Chondrocyte (in vitro differentiated cells): ENCODE data around the gene CTNND2. TPM values are rescaled to one million over a fixed set of nuclear protein-coding genes. Genes with fewer than 3 reads are reported as not detected.

Experiments
- DNase-seq: peaks from one replicate; pipeline ENCODE4 v3.0.0; 2021; ENCODE audit warnings: mixed read lengths, low spot score
- H3K27ac Mint-ChIP-seq: one replicate; pipeline ENCODE4 v1.8.0; 2021; ENCODE audit warnings: mild to moderate bottlenecking, moderate library complexity, mixed read lengths; ENCODE audit not compliant: unreplicated experiment
- H3K27me3 Mint-ChIP-seq: 2 replicates; pipeline ENCODE4 v1.8.0; 2021; ENCODE audit warnings: low read depth, mixed read lengths
- H3K36me3 Mint-ChIP-seq: 2 replicates; pipeline ENCODE4 v1.8.0; 2021; ENCODE audit warnings: low read depth, mixed read lengths
- H3K4me1 Mint-ChIP-seq: 2 replicates; pipeline ENCODE4 v1.8.0; 2021; ENCODE audit warnings: low read depth, mild to moderate bottlenecking, mixed read lengths
- H3K4me3 Mint-ChIP-seq: one replicate; pipeline ENCODE4 v1.8.0; 2021; ENCODE audit warnings: mild to moderate bottlenecking, moderate library complexity, mixed read lengths; ENCODE audit not compliant: unreplicated experiment
- H3K9me3 Mint-ChIP-seq: 2 replicates; pipeline ENCODE4 v1.8.0; 2021; ENCODE audit warnings: low read depth, mixed read lengths
- total RNA-seq: library from RNA; stranded (reverse); gene quantifications from 3 replicates; pipeline ENCODE4 v1.2.1, GENCODE V29; 2021
- TF ChIP-seq, protein P1 (sequence below): fragments of 200-600 bp; sonication (generic); IDR thresholded peaks from 2 replicates; pipeline ENCODE4 v1.5.0; 2021; ENCODE audit warnings: antibody characterized with exemption, mild to moderate bottlenecking, moderate library complexity

The CTNND2 gene
- total RNA-seq, 1 donor from 2014 or later: 2.1 TPM

DNA sequence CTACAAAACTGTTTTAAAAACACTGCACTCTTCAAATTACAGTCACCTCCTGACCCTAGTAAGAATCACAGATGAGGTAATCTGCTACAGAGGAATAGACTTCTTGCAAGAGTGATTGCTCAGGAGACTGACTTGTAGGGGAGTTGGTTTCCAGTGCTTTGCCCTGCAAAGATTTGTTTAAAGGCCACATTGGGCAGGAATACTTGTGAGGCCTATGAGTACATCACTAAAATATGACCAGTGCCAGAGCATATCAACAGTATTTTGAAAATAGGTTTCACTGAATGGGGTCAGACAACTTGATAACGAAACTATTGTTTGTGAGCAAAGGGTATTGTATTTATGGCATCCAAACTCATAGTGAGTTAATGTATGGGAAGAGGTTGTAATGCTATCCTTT lies 21.5 kb upstream of the CTNND2 start:
- no peak for DNase-seq
- peaks cover 14% of the 10 kb centered on the region for H3K9me3 Mint-ChIP-seq
- no peaks in the 10 kb centered on the region for H3K4me1 Mint-ChIP-seq
- H3K4me3 Mint-ChIP-seq: no peak overlapping the region
- no peak overlapping the region for H3K27ac Mint-ChIP-seq
- no peaks in the 10 kb centered on the region for H3K27me3 Mint-ChIP-seq
- TF ChIP-seq, protein P1, sequence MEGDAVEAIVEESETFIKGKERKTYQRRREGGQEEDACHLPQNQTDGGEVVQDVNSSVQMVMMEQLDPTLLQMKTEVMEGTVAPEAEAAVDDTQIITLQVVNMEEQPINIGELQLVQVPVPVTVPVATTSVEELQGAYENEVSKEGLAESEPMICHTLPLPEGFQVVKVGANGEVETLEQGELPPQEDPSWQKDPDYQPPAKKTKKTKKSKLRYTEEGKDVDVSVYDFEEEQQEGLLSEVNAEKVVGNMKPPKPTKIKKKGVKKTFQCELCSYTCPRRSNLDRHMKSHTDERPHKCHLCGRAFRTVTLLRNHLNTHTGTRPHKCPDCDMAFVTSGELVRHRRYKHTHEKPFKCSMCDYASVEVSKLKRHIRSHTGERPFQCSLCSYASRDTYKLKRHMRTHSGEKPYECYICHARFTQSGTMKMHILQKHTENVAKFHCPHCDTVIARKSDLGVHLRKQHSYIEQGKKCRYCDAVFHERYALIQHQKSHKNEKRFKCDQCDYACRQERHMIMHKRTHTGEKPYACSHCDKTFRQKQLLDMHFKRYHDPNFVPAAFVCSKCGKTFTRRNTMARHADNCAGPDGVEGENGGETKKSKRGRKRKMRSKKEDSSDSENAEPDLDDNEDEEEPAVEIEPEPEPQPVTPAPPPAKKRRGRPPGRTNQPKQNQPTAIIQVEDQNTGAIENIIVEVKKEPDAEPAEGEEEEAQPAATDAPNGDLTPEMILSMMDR: no peak
- no peaks in the 10 kb centered on the region for H3K36me3 Mint-ChIP-seq

DNA sequence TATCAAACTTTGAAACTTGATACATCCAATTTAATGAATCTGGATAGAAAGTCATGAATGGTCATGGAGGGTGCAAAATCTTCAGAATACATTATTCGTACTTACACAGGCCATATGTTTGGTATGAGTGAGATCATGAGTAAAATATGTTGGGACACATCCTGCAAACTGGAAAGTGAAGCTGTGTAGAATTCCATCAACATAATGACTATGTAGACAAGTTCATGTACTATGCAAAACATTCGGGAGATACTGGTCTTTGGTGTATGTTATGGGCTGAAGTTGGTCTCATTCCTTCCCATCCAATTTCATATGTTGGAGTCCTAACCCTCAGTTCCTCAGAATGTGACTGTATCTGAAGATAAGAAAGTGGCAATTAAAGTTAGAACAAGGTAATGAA lies 18.1 kb upstream of the CTNND2 start:
- H3K36me3 Mint-ChIP-seq: no peaks in the 10 kb centered on the region
- no peak overlapping the region for H3K27ac Mint-ChIP-seq
- no peak overlapping the region for H3K4me3 Mint-ChIP-seq
- no peak for DNase-seq
- no peaks in the 10 kb centered on the region for H3K4me1 Mint-ChIP-seq
- no peaks in the 10 kb centered on the region for H3K27me3 Mint-ChIP-seq
- TF ChIP-seq, protein P1: no peak
- H3K9me3 Mint-ChIP-seq: peaks cover 18% of the 10 kb centered on the region

DNA sequence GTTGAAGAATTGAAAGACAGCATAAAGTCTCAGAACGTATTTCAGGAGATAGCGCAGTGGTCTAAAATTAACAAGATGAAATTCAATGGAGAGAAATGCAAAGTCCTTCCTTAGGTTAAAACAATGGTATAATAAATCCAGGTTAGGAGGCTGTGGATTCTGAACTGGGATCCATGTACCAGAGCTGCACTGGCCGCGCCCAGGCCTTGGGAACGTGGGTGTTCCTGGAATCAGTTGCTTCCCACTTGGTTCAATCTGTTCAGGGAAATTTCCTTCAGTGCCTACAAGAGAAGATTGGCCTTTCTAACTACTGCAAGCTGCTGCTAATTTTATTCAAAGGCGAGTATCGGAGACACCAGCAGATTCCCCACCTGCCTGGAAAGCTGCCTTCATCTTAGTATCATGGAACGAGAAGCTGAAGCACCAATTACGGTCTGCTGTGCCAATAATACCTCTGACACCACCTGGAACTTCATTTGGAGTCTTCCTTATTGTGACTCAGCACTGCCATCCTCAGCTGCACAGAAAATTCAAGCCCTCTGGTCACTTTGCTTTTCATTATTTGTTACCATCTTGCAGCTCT lies 14.3 kb upstream of the CTNND2 start:
- TF ChIP-seq, protein P1: no peak
- no peak overlapping the region for H3K27ac Mint-ChIP-seq
- H3K4me1 Mint-ChIP-seq: no peaks in the 10 kb centered on the region
- H3K27me3 Mint-ChIP-seq: peaks cover 2% of the 10 kb centered on the region
- no peak overlapping the region for H3K4me3 Mint-ChIP-seq
- H3K36me3 Mint-ChIP-seq: no peaks in the 10 kb centered on the region
- DNase-seq: no peak
- peaks cover 11% of the 10 kb centered on the region for H3K9me3 Mint-ChIP-seq

DNA sequence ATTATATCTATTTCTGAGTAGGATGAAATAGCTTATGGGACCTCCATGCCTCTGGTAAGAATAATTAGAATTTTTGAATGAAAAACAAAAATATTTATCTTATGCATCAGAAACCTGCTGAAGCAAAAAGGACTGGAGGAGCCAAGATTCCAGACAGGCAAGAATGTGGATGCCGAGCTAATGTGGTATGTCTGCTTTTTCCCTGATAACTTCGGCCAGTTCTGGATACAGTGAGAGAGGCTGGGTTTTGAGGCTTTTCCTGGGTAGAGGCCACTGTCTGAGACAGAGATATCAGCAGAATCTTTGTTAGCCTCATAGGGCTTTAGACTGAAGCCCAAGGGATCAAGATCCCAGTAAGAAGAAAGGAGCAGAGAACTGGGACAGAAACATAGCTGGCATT lies 5.2 kb upstream of the CTNND2 start:
- Mint-ChIP-seq H3K27ac (no peak overlapping the region), H3K27me3 (peaks cover 38% of the 10 kb centered on the region), H3K36me3 (peaks cover 3% of the 10 kb centered on the region), H3K9me3 (no peaks in the 10 kb centered on the region), H3K4me1 (peaks cover 6% of the 10 kb centered on the region), H3K4me3 (no peak overlapping the region)
- TF ChIP-seq, protein P1: no peak
- no peak for DNase-seq

DNA sequence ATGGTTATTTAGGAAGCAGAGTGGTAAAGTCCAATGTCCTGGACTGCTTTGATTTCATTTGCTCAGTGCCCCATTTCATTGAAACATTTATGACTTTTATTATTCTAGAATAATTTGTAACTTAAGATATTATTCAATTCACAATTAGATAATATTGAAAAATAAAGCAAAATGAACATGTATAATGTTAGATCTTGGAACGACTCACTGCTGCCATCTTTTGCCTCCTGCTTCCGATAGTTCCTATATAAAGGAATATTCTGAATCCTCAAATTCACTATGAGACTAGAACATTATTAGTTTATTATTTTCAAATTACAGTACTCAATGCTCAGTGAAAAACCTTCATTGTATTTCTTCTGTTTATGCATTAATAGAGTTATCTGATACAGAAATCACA lies 2.3 kb upstream of the CTNND2 start:
- H3K27me3 Mint-ChIP-seq: peaks cover 57% of the 10 kb centered on the region
- peaks cover 10% of the 10 kb centered on the region for H3K4me1 Mint-ChIP-seq
- no peak for DNase-seq
- H3K9me3 Mint-ChIP-seq: no peaks in the 10 kb centered on the region
- TF ChIP-seq, protein P1: peak; percentile 12
- H3K4me3 Mint-ChIP-seq: no peak overlapping the region
- H3K36me3 Mint-ChIP-seq: peaks cover 4% of the 10 kb centered on the region
- H3K27ac Mint-ChIP-seq: no peak overlapping the region
